Heart left ventricle (tissue), 13 donors: Measurements from ENCODE around the gene ARID5B.

ENCODE experiments used
- CTCF ChIP-seq, 12 donors: fragments of 200-600 bp; sonication (generic) in 4 of 12; IDR thresholded peaks; one replicate each; pipeline versions ENCODE4 v1.5.0 to v1.8.0; 2018 to 2022; ENCODE audit warnings: antibody characterized with exemption in 12 of 12, mild to moderate bottlenecking in 5 of 12
- POLR2A ChIP-seq, 2 donors: fragments of 450-650 bp; IDR thresholded peaks; one replicate each; pipeline ENCODE4 v1.6.1; 2017; ENCODE audit warnings: antibody characterized with exemption in 2 of 2, mild to moderate bottlenecking in 2 of 2, moderate library complexity in 2 of 2
- donor health status: ischemic (EF 13 %, LVEDD 7.1; RV severe dilation, severe dysfunction).
- donor health status: DM: no; HTN: yes; CAD: no.
- donor health status: DM: no; HTN: no; CAD: no.
- donor health status: ischemic (EF 25% LVEDD 6.9; RV normal size, moderate dysfunction).
- donor health status: ischemic (EF 25% LVEDD 5.7; RV mildly dilated, moderate dysfunction).
- donor health status: ischemic (EF 35%, LVEDD 5.7; RV mildly dilated, moderate dysfunction).
- donor health status: nonischemic (EF 11% LVEDD 7.7; RV severe dilation, severe dysfunction).
- donor health status: DM: yes; HTN: yes; CAD: no.
- donor health status: PGD.
- donor health status: ischemic (EF 29% LVEDD 5.4; RV normal size, mild dysfunction).
- donor health status: nonischemic (EF 23%, LVEDD 6.1; RV moderate dilation, normal function).

DNA sequence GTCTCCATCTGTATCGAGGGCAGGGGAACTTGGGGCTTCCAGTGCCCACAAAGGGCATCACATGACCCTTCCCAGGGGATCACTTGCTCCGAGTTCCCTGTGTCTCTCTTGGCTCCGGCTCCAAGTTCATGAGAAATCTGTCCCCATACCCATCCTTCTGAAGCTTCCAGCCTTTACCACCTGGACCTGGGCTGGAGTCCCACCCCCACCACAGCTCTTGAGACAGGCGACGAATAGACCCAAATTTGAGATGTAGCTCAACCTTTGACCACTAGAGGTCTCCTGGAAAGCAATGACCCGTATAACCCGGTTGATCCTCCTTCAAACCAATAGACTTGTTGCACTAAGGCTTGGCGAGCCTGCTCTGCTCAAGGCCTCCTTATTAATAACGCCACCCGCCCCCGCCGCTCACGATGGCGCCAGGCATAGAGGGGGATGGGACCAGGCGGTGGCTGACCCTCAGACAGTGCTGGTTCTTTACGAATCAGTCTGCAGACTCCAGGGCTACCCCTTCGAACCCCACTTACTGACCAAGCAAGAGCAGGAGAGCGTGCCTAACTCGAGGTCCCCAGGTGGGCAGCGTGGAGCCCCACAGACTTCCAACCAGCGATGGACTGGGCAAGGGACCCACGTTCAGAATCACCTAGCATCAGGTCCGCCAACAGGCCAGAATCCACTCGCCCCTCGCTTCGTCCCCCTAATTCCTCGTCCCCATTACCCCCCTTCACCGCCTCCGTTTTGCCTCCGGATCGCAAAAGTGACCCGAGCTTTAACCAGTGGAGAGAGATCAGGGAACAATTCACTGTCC lies 4.4 kb upstream of the ARID5B start:
- TF ChIP-seq CTCF (IDR thresholded peaks at IDR 0.05) (peak; percentile 55 to 79 (median 70)), POLR2A (IDR thresholded peaks at IDR 0.05) (no peak)
